ENCODE data around the gene VRK2.

DNA sequence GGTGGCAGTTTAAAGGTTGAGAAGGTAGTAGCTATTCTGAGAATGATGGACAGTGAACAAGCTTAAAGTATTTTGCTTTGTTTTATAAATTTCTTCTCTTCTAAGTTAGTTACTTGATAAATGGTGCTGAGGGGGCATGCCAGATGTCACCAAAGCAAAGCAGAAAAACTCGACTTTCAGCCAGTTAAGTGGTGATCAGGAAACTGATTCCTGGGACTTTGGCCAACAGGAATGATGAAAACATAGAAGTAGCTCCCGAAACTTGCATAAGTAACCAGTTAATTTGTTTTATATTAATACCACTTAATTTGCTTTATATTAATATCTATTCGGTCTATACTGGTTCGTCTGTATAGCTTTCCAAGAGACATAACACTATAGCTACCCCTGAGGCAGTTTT is 111.9 kb downstream of the VRK2 start:
- TF ChIP-seq, protein P1, sequence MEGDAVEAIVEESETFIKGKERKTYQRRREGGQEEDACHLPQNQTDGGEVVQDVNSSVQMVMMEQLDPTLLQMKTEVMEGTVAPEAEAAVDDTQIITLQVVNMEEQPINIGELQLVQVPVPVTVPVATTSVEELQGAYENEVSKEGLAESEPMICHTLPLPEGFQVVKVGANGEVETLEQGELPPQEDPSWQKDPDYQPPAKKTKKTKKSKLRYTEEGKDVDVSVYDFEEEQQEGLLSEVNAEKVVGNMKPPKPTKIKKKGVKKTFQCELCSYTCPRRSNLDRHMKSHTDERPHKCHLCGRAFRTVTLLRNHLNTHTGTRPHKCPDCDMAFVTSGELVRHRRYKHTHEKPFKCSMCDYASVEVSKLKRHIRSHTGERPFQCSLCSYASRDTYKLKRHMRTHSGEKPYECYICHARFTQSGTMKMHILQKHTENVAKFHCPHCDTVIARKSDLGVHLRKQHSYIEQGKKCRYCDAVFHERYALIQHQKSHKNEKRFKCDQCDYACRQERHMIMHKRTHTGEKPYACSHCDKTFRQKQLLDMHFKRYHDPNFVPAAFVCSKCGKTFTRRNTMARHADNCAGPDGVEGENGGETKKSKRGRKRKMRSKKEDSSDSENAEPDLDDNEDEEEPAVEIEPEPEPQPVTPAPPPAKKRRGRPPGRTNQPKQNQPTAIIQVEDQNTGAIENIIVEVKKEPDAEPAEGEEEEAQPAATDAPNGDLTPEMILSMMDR (IDR thresholded peaks at IDR 0.05 in 2 of 3, conservative IDR thresholded peaks at IDR 0.05 in 1 of 3; ENCODE audit: borderline replicate concordance in 1 of 3, insufficient read depth in 1 of 3, low read depth in 2 of 3, low read length in 2 of 3): no peak
- TF ChIP-seq EZH2 (IDR thresholded peaks at IDR 0.05) (no peak), EZH2phosphoT487 (IDR thresholded peaks at IDR 0.05; ENCODE audit: borderline replicate concordance) (no peak), POLR2A (IDR thresholded peaks at IDR 0.05; ENCODE audit: borderline replicate concordance, extremely low read depth, insufficient read depth, insufficient read length) (no peak)
- TF ChIP-seq, protein P2, sequence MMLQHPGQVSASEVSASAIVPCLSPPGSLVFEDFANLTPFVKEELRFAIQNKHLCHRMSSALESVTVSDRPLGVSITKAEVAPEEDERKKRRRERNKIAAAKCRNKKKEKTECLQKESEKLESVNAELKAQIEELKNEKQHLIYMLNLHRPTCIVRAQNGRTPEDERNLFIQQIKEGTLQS (IDR thresholded peaks at IDR 0.05): no peak
